ENCODE data around the gene LGR4. TPM values are rescaled to one million over a fixed set of nuclear protein-coding genes. Genes with fewer than 3 reads are reported as not detected.

The LGR4 gene
- total and polyA plus RNA-seq, 10 of the 15 experiments (the other 5 are each of a cell fraction or from before 2014, with no cell fraction given): under 0.01 to 0.64 (median 0.04) TPM; not detected in 5

- SMC1A ChIA-PET (ENCODE audit: uncharacterized antibody, unreplicated experiment): interaction anchor here (2.4 to 5.4 kb wide), 2 partner anchors 187 to 297 kb away, joined by 6 to 73 read pairs; no protein-coding TSS in a partner anchor
- TF ChIP-seq NBN (IDR thresholded peaks at IDR 0.05) (no peak), SMAD5 (IDR thresholded peaks at IDR 0.05; ENCODE audit: low read depth) (no peak), ETV6 (conservative IDR thresholded peaks at IDR 0.05 in 1 of 2, IDR thresholded peaks at IDR 0.05 in 1 of 2; ENCODE audit: borderline replicate concordance in 1 of 2, low read depth in 1 of 2) (no peak), E2F4 (IDR thresholded peaks at IDR 0.05; ENCODE audit: low read depth, low read length) (no peak), CEBPB (IDR thresholded peaks at IDR 0.05; ENCODE audit: borderline replicate concordance in 1 of 2, low read depth in 2 of 2, low read length in 2 of 2) (no peak), REST (IDR thresholded peaks at IDR 0.05; ENCODE audit: low read depth, low read length) (no peak), BMI1 (IDR thresholded peaks at IDR 0.05; ENCODE audit: borderline replicate concordance) (no peak), BHLHE40 (IDR thresholded peaks at IDR 0.05; ENCODE audit: borderline replicate concordance in 1 of 2, low read depth in 2 of 2, low read length in 1 of 2) (no peak), BRCA1 (IDR thresholded peaks at IDR 0.05; ENCODE audit: low read depth, low read length) (no peak), ZNF622 (IDR thresholded peaks at IDR 0.05) (no peak), USF2 (IDR thresholded peaks at IDR 0.05; ENCODE audit: borderline replicate concordance, low read depth, low read length) (no peak), CBX5 (IDR thresholded peaks at IDR 0.05; ENCODE audit: low read depth) (no peak), CBFB (IDR thresholded peaks at IDR 0.05; ENCODE audit: low read depth) (no peak), ELK1 (IDR thresholded peaks at IDR 0.05; ENCODE audit: low read depth, low read length) (no peak)
These were observed 10.2 kb upstream of the LGR4 start for GRCh38 chr11:27482793-27483192.

More at GRCh38 chr11:27482793-27483192, 10.2 kb upstream of the LGR4 start:
- in situ Hi-C loops (cut with MboI) (no loop called here), intact Hi-C loops (cut with micrococcal nuclease; ENCODE audit: unreplicated experiment) (loop anchor here (10.0 kb wide), 1 partner anchor 1198 kb away; no protein-coding TSS in a partner anchor)
- Histone ChIP-seq H4K20me1 (ENCODE audit: control insufficient read depth, insufficient read depth) (no peaks in the 10 kb centered on the region), H3K4me1 (ENCODE audit: control insufficient read depth, insufficient read depth, low read length) (no peaks in the 10 kb centered on the region), H2AFZ (ENCODE audit: control insufficient read depth, low read depth, low read length) (no peak overlapping the region), H3K79me2 (ENCODE audit: control insufficient read depth, insufficient read depth, low read length) (no peaks in the 10 kb centered on the region), H3K27me3 (replicated peaks in 1 of 2; ENCODE audit: control insufficient read depth in 2 of 2, insufficient read depth in 2 of 2, low read length in 1 of 2) (no peaks in the 10 kb centered on the region), H3K27ac (ENCODE audit: control insufficient read depth, insufficient read depth) (no peak overlapping the region), H3K4me3 (no peak overlapping the region), H3K4me2 (ENCODE audit: control insufficient read depth, insufficient read depth) (no peak overlapping the region), H3K36me3 (ENCODE audit: control insufficient read depth in 2 of 2, insufficient read depth in 2 of 2, low read length in 1 of 2) (no peaks in the 10 kb centered on the region), H3K9ac (ENCODE audit: control insufficient read depth, insufficient read depth, low read length) (no peak overlapping the region), H3K9me3 (replicated peaks; ENCODE audit: control insufficient read depth, insufficient read depth, low read length) (no peaks in the 10 kb centered on the region)
- BruUV-seq (replicated peaks): no TSS peak
- no peak for DNase-seq (ENCODE audit: low read depth, low spot score)
- WGBS (ENCODE audit: insufficient coverage, insufficient replicate concordance, low lambda C conversion rate, missing lambda C conversion rate): 82% methylated on average over 2 of the region's 2 CpGs
- ChIA-PET POLR2A (interaction anchor here (0.6 kb wide), 1 partner anchor 243 kb away, joined by 8 read pairs; no protein-coding TSS in a partner anchor), RAD21 (ENCODE audit: unreplicated experiment) (interaction anchor here (1.1 kb wide), 1 partner anchor 299 kb away, joined by 4 read pairs; no protein-coding TSS in a partner anchor), CTCF (interaction anchor here (1.6 to 10.4 kb wide), 3 partner anchors 17 to 298 kb away, joined by 4 to 142 read pairs (median 119); no protein-coding TSS in a partner anchor)
- FAIRE-seq: no peak
- no peak for ATAC-seq

Data from GM12878 (cell line).